Ovary (tissue), 3 donors: Measurements from ENCODE around the gene GATAD2A.

Source experiments
- POLR2A ChIP-seq: fragments of 450-650 bp; IDR thresholded peaks from one replicate; pipeline ENCODE4 v1.6.1; 2017; ENCODE audit warnings: antibody characterized with exemption, mild to moderate bottlenecking, moderate library complexity
- TF ChIP-seq, protein P1 (sequence below), 3 donors: fragments of 450-650 bp in 2 of 3; fragments of 200-600 bp in 1 of 3; IDR thresholded peaks; one replicate each; pipeline versions ENCODE4 v1.5.1 to v1.8.0; 2016 to 2022; ENCODE audit warnings: antibody characterized with exemption in 3 of 3, mild to moderate bottlenecking in 1 of 3
- donor health status: DM: no; HTN: no; CAD: no.

DNA sequence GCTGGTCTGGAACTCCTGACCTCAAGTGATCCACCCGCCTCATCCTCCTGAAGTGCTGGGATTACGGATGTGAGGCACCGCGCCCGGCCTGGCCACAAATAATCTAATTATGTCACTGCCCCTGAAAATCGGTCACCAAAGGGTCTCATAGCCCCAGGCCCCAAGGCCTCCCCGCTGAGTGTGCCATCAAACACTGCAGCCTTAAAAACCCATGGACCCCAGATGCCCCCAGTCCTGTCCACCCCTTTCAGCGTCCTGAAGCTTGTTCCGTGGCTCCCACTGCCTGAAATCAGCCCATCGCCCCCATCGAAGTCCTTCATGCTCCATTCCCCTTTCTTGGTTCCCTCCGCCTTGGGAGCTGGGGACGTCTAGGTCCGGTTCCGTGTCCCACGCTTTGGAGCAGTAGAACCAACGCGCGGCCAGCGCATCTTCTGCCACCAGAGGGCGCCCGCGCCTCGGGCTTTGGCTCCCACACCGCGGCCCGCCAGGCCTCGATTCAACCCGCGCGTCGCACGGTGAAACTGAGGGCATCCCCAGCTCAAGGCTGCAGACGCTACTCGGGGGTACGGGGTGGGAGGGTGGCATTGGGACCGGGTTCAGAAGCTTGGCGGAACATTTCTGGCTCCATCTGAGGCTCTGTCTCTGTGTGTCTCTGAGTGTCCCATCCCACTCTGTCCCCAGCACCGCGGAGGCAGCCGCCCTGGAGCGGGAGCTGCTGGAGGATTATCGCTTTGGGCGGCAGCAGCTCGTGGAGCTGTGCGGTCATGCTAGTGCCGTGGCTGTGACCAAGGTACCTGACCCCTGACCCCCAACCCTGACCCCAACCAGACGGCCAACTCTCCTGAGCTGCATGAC is 126.7 kb downstream of the GATAD2A start:
- TF ChIP-seq POLR2A: no peak
- TF ChIP-seq, protein P1, sequence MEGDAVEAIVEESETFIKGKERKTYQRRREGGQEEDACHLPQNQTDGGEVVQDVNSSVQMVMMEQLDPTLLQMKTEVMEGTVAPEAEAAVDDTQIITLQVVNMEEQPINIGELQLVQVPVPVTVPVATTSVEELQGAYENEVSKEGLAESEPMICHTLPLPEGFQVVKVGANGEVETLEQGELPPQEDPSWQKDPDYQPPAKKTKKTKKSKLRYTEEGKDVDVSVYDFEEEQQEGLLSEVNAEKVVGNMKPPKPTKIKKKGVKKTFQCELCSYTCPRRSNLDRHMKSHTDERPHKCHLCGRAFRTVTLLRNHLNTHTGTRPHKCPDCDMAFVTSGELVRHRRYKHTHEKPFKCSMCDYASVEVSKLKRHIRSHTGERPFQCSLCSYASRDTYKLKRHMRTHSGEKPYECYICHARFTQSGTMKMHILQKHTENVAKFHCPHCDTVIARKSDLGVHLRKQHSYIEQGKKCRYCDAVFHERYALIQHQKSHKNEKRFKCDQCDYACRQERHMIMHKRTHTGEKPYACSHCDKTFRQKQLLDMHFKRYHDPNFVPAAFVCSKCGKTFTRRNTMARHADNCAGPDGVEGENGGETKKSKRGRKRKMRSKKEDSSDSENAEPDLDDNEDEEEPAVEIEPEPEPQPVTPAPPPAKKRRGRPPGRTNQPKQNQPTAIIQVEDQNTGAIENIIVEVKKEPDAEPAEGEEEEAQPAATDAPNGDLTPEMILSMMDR (IDR thresholded peaks at IDR 0.05): peak; percentile 92 to 94 (median 92)
